SU-DHL-6 (cell line): ENCODE measurements around the gene ADARB2.

Experiments
- H2AFZ ChIP-seq: fragments of 200-600 bp; sonication (generic); 2 replicates; pipeline ENCODE4 v1.6.1; 2014; ENCODE audit warnings: low read depth, mild to moderate bottlenecking, moderate library complexity, mixed read lengths, antibody characterized with exemption, low read length; ENCODE audit not compliant: severe bottlenecking
- H3F3A ChIP-seq: fragments of 200-600 bp; shearing (Covaris generic); 2 replicates; pipeline ENCODE4 v1.6.0; 2016; ENCODE audit warnings: antibody characterized with exemption, mild to moderate bottlenecking; ENCODE audit not compliant: insufficient read depth
- H3K27ac ChIP-seq: fragments of 200-600 bp; sonication (generic); 2 replicates; pipeline ENCODE4 v1.5.1; 2016; ENCODE audit warnings: low read depth, mild to moderate bottlenecking, low read length, moderate library complexity, mixed read lengths
- H3K27me3 ChIP-seq: fragments of 200-600 bp; sonication (generic), shearing (Covaris generic); 2 replicates; pipeline ENCODE4 v1.6.0; 2014; ENCODE audit warnings: mild to moderate bottlenecking, low read length
- H3K36me3 ChIP-seq: fragments of 200-600 bp; sonication (generic); 2 replicates; pipeline ENCODE4 v1.6.1; 2014; ENCODE audit warnings: mild to moderate bottlenecking, low read length, mixed read lengths
- H3K4me2 ChIP-seq: fragments of 300-600, 200-600 bp; shearing (Covaris generic), sonication (generic); 2 replicates; pipeline ENCODE4 v1.6.0; 2014; ENCODE audit warnings: low read length, low read depth, mild to moderate bottlenecking; ENCODE audit not compliant: poor library complexity, severe bottlenecking
- H3K4me3 ChIP-seq: fragments of 200-600 bp; sonication (generic); 2 replicates; pipeline ENCODE4 v1.5.1; 2014; ENCODE audit warnings: antibody characterized with exemption, low read length, mild to moderate bottlenecking, mixed read lengths; ENCODE audit not compliant: insufficient read depth, poor library complexity, severe bottlenecking
- H3K79me2 ChIP-seq: fragments of 200-600 bp; sonication (generic); 2 replicates; pipeline ENCODE4 v1.6.1; 2014; ENCODE audit warnings: mild to moderate bottlenecking, low read length, moderate library complexity; ENCODE audit not compliant: insufficient read depth
- H3K9ac ChIP-seq: fragments of 200-600 bp; sonication (generic); 2 replicates; pipeline ENCODE4 v1.7.0; 2014; ENCODE audit warnings: mild to moderate bottlenecking, low read length
- H3K9me2 ChIP-seq: fragments of 200-600 bp; sonication (generic); replicated peaks from 2 replicates; pipeline ENCODE4 v1.6.1; 2014; ENCODE audit warnings: low read length; ENCODE audit not compliant: insufficient read depth
- H3K9me3 ChIP-seq: fragments of 200-600 bp; sonication (generic); 2 replicates; pipeline ENCODE4 v1.6.1; 2014; ENCODE audit warnings: low read length, mixed read lengths; ENCODE audit not compliant: insufficient read depth
- H4K20me1 ChIP-seq: fragments of 200-600 bp; sonication (generic); 2 replicates; pipeline ENCODE4 v1.6.1; 2014; ENCODE audit warnings: low read depth, mild to moderate bottlenecking, antibody characterized with exemption, low read length, moderate library complexity, mixed read lengths
- EZH2phosphoT487 ChIP-seq: fragments of 200-600 bp; sonication (generic), shearing (Covaris generic); conservative IDR thresholded peaks from 2 replicates; pipeline ENCODE4 v1.6.1; 2018; ENCODE audit warnings: mild to moderate bottlenecking, antibody characterized with exemption, low read length, moderate library complexity, mixed read lengths
- TF ChIP-seq, protein P1 (sequence below): fragments of 200-600 bp; sonication (generic); IDR thresholded peaks from one replicate; pipeline ENCODE4 v1.5.1; 2017; ENCODE audit warnings: antibody characterized with exemption, mild to moderate bottlenecking, low read length, moderate library complexity; ENCODE audit not compliant: insufficient read depth, poor library complexity, severe bottlenecking

The ADARB2 gene

DNA sequence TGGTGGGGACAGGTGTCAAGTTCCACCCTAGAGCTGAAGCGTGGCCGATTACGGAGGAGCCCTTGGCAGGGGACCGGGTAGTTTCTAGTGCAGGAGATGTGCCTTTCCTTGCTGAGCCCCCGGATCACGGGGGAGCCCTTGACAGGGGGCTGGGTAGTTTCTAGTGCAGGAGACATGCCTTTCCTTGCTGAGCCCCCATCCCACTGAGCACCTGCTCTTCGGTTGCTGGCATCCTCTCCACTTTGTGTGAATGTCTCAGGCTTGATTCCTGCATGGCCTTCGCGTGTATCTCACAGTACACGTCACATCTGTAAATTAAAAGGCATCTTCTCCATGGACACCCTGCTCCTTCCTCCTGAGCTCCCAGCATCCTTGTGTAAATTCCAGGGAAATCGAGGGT, 263.5 kb downstream of the ADARB2 start:
- H3K9me2 ChIP-seq, result no peaks in the 10 kb centered on the region
- no peaks in the 10 kb centered on the region for H3K36me3 ChIP-seq
- H3K27me3 ChIP-seq, result no peaks in the 10 kb centered on the region
- H3K9me3 ChIP-seq, result no peaks in the 10 kb centered on the region
- no peak overlapping the region for H3K9ac ChIP-seq
- H3K4me3 ChIP-seq, result no peak overlapping the region
- no peak overlapping the region for H2AFZ ChIP-seq
- H4K20me1 ChIP-seq, result no peaks in the 10 kb centered on the region
- no peak for TF ChIP-seq EZH2phosphoT487
- TF ChIP-seq, protein P1, sequence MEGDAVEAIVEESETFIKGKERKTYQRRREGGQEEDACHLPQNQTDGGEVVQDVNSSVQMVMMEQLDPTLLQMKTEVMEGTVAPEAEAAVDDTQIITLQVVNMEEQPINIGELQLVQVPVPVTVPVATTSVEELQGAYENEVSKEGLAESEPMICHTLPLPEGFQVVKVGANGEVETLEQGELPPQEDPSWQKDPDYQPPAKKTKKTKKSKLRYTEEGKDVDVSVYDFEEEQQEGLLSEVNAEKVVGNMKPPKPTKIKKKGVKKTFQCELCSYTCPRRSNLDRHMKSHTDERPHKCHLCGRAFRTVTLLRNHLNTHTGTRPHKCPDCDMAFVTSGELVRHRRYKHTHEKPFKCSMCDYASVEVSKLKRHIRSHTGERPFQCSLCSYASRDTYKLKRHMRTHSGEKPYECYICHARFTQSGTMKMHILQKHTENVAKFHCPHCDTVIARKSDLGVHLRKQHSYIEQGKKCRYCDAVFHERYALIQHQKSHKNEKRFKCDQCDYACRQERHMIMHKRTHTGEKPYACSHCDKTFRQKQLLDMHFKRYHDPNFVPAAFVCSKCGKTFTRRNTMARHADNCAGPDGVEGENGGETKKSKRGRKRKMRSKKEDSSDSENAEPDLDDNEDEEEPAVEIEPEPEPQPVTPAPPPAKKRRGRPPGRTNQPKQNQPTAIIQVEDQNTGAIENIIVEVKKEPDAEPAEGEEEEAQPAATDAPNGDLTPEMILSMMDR, result no peak
- H3K79me2 ChIP-seq, result no peaks in the 10 kb centered on the region
- H3K4me2 ChIP-seq, result no peak overlapping the region
- H3K27ac ChIP-seq, result no peak overlapping the region
- H3F3A ChIP-seq, result no peaks in the 10 kb centered on the region

DNA sequence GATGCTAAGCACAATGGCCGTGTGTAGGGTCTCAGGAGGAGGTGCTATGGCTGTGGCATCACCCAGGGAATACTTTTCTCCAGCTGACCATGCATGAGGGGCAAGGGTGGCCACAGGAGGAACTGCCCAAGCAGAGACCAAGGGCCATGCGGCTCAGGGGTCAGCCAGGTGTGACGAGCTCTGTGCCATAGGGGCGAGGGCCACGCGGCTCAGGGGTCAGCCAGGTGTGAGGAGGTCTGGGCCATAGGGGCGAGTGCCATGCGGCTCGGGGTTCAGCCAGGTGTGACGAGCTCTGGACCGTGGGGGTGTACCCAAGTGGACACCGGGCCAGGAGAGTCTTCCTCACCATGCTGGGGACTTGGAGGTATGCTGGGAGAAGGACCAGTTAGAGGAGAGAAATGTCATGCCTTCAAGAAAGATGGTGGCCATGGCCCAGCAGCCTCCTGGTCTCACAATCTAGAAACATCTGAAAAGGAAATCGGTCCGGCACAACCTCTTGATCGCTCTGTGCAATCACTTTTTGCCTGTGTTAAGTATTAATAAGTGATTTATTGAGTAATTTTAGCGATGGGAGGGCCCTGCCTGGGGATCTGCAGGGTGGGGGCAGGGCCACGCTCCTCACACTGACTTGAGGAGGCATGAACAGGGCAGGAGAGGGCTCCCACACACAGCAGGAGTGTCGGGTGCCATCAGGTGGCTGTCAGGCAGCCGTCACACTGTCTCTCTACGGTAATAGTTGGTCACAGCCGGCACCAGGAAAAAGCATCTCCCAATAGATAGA, 265.0 kb downstream of the ADARB2 start:
- H3K4me3 ChIP-seq, result no peak overlapping the region
- H3K27ac ChIP-seq, result no peak overlapping the region
- H2AFZ ChIP-seq, result no peak overlapping the region
- TF ChIP-seq EZH2phosphoT487, result no peak
- TF ChIP-seq, protein P1, result no peak
- H3K9me2 ChIP-seq, result no peaks in the 10 kb centered on the region
- H3K9me3 ChIP-seq, result no peaks in the 10 kb centered on the region
- no peaks in the 10 kb centered on the region for H3K27me3 ChIP-seq
- H3K79me2 ChIP-seq, result no peaks in the 10 kb centered on the region
- no peaks in the 10 kb centered on the region for H3F3A ChIP-seq
- H3K36me3 ChIP-seq, result no peaks in the 10 kb centered on the region
- no peak overlapping the region for H3K9ac ChIP-seq
- H4K20me1 ChIP-seq, result no peaks in the 10 kb centered on the region
- H3K4me2 ChIP-seq, result no peak overlapping the region

DNA sequence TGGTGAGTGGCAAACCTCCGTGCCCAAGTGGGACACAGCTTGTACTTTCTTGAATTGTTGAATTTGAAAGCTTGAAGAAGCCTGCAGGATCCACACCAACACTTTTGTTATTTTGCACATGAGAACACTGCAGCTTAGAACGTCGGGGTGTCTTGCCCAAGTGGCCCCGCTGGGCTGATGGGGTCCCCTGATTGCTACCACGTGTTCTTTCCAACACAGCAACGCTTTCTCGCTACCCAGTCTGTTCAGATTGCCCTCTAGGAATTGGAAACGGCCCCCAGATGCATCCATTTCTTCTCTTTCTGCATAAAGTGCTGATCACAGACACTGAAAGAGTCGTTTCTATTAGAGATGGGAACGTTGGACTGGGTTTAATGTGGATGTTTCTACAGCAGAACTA, 268.5 kb downstream of the ADARB2 start:
- H3K79me2 ChIP-seq, result no peaks in the 10 kb centered on the region

More for the DNA sequence above, 268.5 kb downstream of the ADARB2 start:
- Histone ChIP-seq H4K20me1 (no peaks in the 10 kb centered on the region), H2AFZ (no peak overlapping the region), H3K27ac (no peak overlapping the region), H3K4me3 (no peak overlapping the region), H3K9ac (no peak overlapping the region), H3K9me2 (no peaks in the 10 kb centered on the region), H3K27me3 (no peaks in the 10 kb centered on the region), H3K4me2 (no peak overlapping the region), H3F3A (peaks cover under 1% of the 10 kb centered on the region; the same call in 1 of the 2 replicates), H3K36me3 (no peaks in the 10 kb centered on the region), H3K9me3 (no peaks in the 10 kb centered on the region)
- TF ChIP-seq EZH2phosphoT487, result no peak
- TF ChIP-seq, protein P1, result no peak
